Suprapubic skin (tissue), 4 donors: Measurements from ENCODE around the gene FAM209B. TPM values are rescaled to one million over a fixed set of nuclear protein-coding genes. Genes with fewer than 3 reads are reported as not detected.
"Not testable (repeated sequence)": the region's sequence is repeated elsewhere in the genome, so short reads cannot be mapped to it uniquely, and the experiment has no call there.

Experiments
- DNase-seq, 2 donors: peaks; one replicate each; pipeline ENCODE4 v3.0.0-alpha.2; 2019; ENCODE audit warnings: low spot score in 2 of 2
- H3K27ac ChIP-seq: fragments of 200-600 bp; sonication (generic); one replicate; pipeline ENCODE4 v1.5.1; 2019
- H3K27me3 ChIP-seq: fragments of 200-600 bp; sonication (generic); one replicate; pipeline ENCODE4 v1.5.1; 2019
- H3K36me3 ChIP-seq: fragments of 200-600 bp; sonication (generic); one replicate; pipeline ENCODE4 v1.5.1; 2019
- H3K4me1 ChIP-seq: fragments of 200-600 bp; sonication (generic); one replicate; pipeline ENCODE4 v1.5.1; 2019
- H3K4me3 ChIP-seq: fragments of 200-600 bp; sonication (generic); one replicate; pipeline ENCODE4 v1.5.1; 2019; ENCODE audit warnings: mild to moderate bottlenecking
- H3K9me3 ChIP-seq: fragments of 200-600 bp; sonication (generic); one replicate; pipeline ENCODE4 v1.5.1; 2019
- EP300 ChIP-seq: sonication (generic); formaldehyde crosslinking; IDR thresholded peaks from one replicate; pipeline ENCODE4 v1.6.1; 2017; ENCODE audit warnings: antibody characterized with exemption
- POLR2A ChIP-seq, 2 donors: fragments of 450-650 bp; IDR thresholded peaks; one replicate each; pipeline ENCODE4 v1.6.1; 2017; ENCODE audit warnings: antibody characterized with exemption in 2 of 2, mild to moderate bottlenecking in 2 of 2, moderate library complexity in 2 of 2
- POLR2AphosphoS5 ChIP-seq, 3 donors: sonication (generic); formaldehyde crosslinking; IDR thresholded peaks; one replicate each; pipeline ENCODE4 v1.6.1; 2017; ENCODE audit warnings: antibody characterized with exemption in 3 of 3
- WGBS: methylation state at CpG from one replicate; pipeline ENCODE4 v1.1.5; 2018; 5-methylcytosine and 5-hydroxymethylcytosine counted together
- total RNA-seq, 4 donors: library from RNA; depleted of rRNA; stranded (reverse); fragments of >200 nt; gene quantifications; one replicate each; pipeline ENCODE4 v1.1.0, GENCODE V29; 2016
- TF ChIP-seq, protein P1 (sequence below), 2 donors: fragments of 200-600 bp in 1 of 2; fragments of 450-650 bp in 1 of 2; sonication (generic) in 1 of 2; IDR thresholded peaks; one replicate each; pipeline ENCODE4 v1.5.1; 2016 to 2019; ENCODE audit warnings: antibody characterized with exemption in 2 of 2, mild to moderate bottlenecking in 1 of 2, moderate library complexity in 1 of 2

Gene FAM209B, protein sequence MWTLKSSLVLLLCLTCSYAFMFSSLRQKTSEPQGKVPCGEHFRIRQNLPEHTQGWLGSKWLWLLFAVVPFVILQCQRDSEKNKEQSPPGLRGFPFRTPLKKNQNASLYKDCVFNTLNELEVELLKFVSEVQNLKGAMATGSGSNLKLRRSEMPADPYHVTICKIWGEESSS
- 1 to 10 TPM in 1 of 4 donors, not detected in 3; 2.5 TPM for total RNA-seq

DNA sequence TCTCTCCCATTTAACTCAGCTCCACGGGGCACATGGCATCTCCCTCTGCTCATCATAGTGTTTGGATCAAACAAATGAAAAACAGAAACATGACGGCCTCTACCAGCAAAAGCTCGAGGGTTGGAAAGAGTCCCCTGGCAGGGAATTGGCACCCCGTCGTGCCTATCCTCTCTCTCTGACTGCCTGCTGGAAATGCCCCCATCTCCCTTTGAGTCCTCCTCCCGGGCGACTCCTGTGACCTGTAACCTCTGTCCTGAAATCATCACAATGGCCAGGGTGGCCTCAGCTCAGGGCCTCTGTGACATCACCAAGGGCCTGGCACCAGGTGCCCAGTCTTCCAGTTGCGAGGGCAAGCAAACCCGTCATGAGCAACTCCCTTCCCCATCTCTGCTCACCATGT is at the start of gene FAM209B:
Gene FAM209B, plus strand, starts transcription at position 301 of the 400 bp plus-strand sequence. Its CDS starts 96 bp downstream, at position 397.
- not testable (repeated sequence) for H3K27ac ChIP-seq, H3K27me3 ChIP-seq, H3K36me3 ChIP-seq, H3K9me3 ChIP-seq, DNase-seq, H3K4me1 ChIP-seq, H3K4me3 ChIP-seq
- 89% methylated on average over 9 of the region's 9 CpGs for WGBS

DNA sequence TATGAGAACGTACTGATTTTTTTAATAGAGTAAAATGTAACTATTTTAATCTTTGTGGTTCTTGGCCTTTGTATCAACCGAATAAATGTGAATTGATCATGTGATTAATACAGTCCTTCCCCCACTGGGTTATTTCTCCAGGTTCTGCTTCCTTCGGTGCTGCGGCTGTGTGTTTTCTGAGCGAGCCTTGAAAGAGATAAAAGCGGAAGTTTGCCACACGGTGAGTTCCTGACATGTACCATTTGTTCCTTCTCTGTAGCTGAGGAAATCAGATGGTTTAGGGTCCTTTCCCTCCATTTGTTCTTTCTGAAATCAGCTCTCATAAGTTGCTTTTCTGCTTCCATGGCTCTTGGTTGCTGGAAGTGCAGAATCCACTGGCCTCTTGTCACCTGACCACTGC is 49.1 kb upstream of the FAM209B start:
- no peak for TF ChIP-seq POLR2A (IDR thresholded peaks at IDR 0.05)
- TF ChIP-seq POLR2AphosphoS5 (IDR thresholded peaks at IDR 0.05): no peak
- no peak for TF ChIP-seq EP300
- TF ChIP-seq, protein P1, sequence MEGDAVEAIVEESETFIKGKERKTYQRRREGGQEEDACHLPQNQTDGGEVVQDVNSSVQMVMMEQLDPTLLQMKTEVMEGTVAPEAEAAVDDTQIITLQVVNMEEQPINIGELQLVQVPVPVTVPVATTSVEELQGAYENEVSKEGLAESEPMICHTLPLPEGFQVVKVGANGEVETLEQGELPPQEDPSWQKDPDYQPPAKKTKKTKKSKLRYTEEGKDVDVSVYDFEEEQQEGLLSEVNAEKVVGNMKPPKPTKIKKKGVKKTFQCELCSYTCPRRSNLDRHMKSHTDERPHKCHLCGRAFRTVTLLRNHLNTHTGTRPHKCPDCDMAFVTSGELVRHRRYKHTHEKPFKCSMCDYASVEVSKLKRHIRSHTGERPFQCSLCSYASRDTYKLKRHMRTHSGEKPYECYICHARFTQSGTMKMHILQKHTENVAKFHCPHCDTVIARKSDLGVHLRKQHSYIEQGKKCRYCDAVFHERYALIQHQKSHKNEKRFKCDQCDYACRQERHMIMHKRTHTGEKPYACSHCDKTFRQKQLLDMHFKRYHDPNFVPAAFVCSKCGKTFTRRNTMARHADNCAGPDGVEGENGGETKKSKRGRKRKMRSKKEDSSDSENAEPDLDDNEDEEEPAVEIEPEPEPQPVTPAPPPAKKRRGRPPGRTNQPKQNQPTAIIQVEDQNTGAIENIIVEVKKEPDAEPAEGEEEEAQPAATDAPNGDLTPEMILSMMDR (IDR thresholded peaks at IDR 0.05): no peak
- 76% methylated on average over 7 of the region's 7 CpGs for WGBS
- Histone ChIP-seq H3K4me3 (no peak overlapping the region), H3K27me3 (no peaks in the 10 kb centered on the region), H3K36me3 (peaks cover 92% of the 10 kb centered on the region), H3K9me3 (no peaks in the 10 kb centered on the region), H3K27ac (no peak overlapping the region), H3K4me1 (no peaks in the 10 kb centered on the region)
- DNase-seq: no peak

DNA sequence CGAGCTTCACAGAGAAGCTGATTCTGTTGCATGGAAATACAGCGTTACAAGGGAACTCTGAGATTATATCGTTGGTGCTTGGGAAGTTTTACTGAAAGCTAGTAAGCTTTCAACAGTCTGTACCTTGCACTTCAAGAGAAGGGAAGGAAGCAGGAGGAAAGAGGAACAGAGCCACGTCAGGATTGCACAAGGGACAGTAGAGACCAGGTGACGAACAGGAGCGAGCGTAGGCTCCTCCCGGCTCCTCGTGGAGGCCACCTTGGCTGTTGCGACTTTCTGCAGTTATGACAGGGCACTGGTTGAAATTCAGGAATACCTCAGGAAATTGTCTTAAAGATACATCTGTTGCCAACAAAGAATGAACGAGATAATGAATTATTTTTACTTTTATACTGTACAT is 45.8 kb upstream of the FAM209B start:
- TF ChIP-seq POLR2AphosphoS5 (IDR thresholded peaks at IDR 0.05) (no peak), EP300 (no peak), POLR2A (IDR thresholded peaks at IDR 0.05) (no peak)
- TF ChIP-seq, protein P1 (IDR thresholded peaks at IDR 0.05): no peak
- Histone ChIP-seq H3K4me3 (no peak overlapping the region), H3K4me1 (no peaks in the 10 kb centered on the region), H3K27me3 (no peaks in the 10 kb centered on the region), H3K27ac (no peak overlapping the region), H3K36me3 (peaks cover 88% of the 10 kb centered on the region), H3K9me3 (no peaks in the 10 kb centered on the region)
- WGBS: 85% methylated on average over 11 of the region's 11 CpGs
- no peak for DNase-seq

DNA sequence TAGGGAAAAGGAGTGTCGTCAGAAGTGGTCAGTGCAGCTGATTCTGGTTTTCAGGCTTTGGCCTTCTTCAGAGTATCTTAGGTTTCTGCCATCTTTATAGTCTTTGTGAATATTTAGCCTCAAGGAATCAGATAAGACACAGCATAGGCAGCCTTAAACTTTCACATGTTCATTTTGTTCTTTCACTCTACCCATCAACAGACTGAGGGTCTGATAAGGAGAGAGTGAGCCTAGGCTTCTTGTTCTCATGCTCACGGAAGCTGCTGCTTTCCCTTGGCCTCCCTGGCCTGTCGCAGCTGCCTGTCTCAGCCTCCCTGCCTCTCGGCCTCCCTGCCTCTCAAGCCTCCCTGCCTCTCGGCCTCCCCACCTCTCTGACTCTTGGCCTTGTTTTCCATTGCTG is 44.5 kb upstream of the FAM209B start:
- TF ChIP-seq POLR2A (IDR thresholded peaks at IDR 0.05): no peak
- TF ChIP-seq, protein P1 (IDR thresholded peaks at IDR 0.05): no peak
- TF ChIP-seq POLR2AphosphoS5 (IDR thresholded peaks at IDR 0.05): no peak
- TF ChIP-seq EP300: no peak
- Histone ChIP-seq H3K27ac (no peak overlapping the region), H3K4me3 (no peak overlapping the region), H3K36me3 (peaks cover 84% of the 10 kb centered on the region), H3K4me1 (no peaks in the 10 kb centered on the region), H3K27me3 (no peaks in the 10 kb centered on the region), H3K9me3 (no peaks in the 10 kb centered on the region)
- no peak for DNase-seq
- 90% methylated on average over 5 of the region's 5 CpGs for WGBS

DNA sequence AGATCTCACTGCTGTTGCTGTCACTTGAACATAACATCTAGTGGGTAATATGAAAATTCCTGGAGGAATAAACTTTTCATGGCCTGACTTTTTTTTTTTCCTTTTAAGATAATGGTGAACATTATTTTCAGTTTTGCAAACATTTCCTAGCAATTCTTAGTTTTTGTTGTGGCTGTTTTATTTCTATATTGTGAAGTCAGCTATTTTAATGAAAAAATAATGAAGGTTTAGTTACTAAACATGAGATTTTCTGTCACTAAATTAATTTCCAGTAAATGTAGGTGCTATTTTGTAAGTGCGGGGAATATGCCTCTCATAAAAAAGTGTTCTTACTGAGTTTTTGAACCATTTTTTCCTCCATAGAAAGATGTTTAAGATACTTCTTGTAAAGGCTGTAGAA is 31.9 kb upstream of the FAM209B start:
- no peak for DNase-seq
- Histone ChIP-seq H3K9me3 (no peaks in the 10 kb centered on the region), H3K36me3 (peaks cover 22% of the 10 kb centered on the region), H3K4me3 (no peak overlapping the region), H3K27ac (no peak overlapping the region), H3K27me3 (no peaks in the 10 kb centered on the region), H3K4me1 (no peaks in the 10 kb centered on the region)
- WGBS: 96% methylated on average over 1 of the region's 1 CpG
- TF ChIP-seq POLR2AphosphoS5 (IDR thresholded peaks at IDR 0.05): no peak
- TF ChIP-seq, protein P1 (IDR thresholded peaks at IDR 0.05): no peak
- no peak for TF ChIP-seq POLR2A (IDR thresholded peaks at IDR 0.05)
- no peak for TF ChIP-seq EP300

DNA sequence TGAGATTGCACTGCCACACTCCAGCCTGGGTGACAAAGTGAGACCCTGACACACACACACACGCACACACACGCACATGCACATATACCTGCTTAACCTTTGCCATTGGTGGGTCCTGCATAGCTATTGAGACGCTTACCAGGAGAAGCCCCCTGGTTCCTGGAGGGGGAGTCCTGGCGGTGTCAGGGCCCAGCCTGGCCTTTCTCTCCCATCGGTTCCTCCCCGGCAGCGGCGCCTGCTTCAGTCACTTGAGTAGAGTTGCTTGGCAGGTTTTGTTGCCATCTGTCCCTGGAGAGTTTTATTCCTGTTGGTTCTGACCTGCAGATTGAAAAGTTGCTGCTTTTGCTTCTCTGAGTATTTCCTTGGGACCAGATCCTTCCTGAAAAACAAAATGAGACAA is 29.1 kb upstream of the FAM209B start:
- Histone ChIP-seq H3K4me3 (no peak overlapping the region), H3K9me3 (no peaks in the 10 kb centered on the region), H3K36me3 (peaks cover 6% of the 10 kb centered on the region), H3K27ac (no peak overlapping the region), H3K27me3 (no peaks in the 10 kb centered on the region), H3K4me1 (no peaks in the 10 kb centered on the region)
- DNase-seq: no peak
- WGBS: 92% methylated on average over 5 of the region's 8 CpGs
- TF ChIP-seq, protein P1 (IDR thresholded peaks at IDR 0.05): no peak
- no peak for TF ChIP-seq EP300
- no peak for TF ChIP-seq POLR2AphosphoS5 (IDR thresholded peaks at IDR 0.05)
- no peak for TF ChIP-seq POLR2A (IDR thresholded peaks at IDR 0.05)
